Small intestine (tissue), 7 donors: ENCODE data around the gene TMEM221. TPM values are rescaled to one million over a fixed set of nuclear protein-coding genes. Genes with fewer than 3 reads are reported as not detected.

Experiments used
- DNase-seq, 2 donors: peaks; one replicate each; pipeline versions ENCODE4 v3.0.0 to v3.0.0-alpha.2; 2013
- FAIRE-seq: peaks from 2 replicates; lab custom pipeline; 2012; peaks lifted over from hg19 to GRCh38; lab: Jason Lieb, UNC
- H3K27ac ChIP-seq, 3 donors: one replicate each; pipeline ENCODE4 v1.5.1; 2013; ENCODE audit warnings: low read length in 2 of 3, mild to moderate bottlenecking in 2 of 3, control low read depth in 1 of 3, inconsistent platforms in 1 of 3, low read depth in 1 of 3, moderate library complexity in 1 of 3
- H3K27me3 ChIP-seq, 3 donors: one replicate each; pipeline ENCODE4 v1.6.1; 2013; ENCODE audit warnings: low read length in 3 of 3, inconsistent platforms in 1 of 3; ENCODE audit not compliant: control insufficient read depth in 3 of 3, insufficient read depth in 3 of 3
- H3K36me3 ChIP-seq, 3 donors: one replicate each; pipeline ENCODE4 v1.6.1; 2013; ENCODE audit warnings: low read length in 3 of 3, inconsistent platforms in 1 of 3, low read depth in 1 of 3, mild to moderate bottlenecking in 1 of 3, moderate library complexity in 1 of 3; ENCODE audit not compliant: control insufficient read depth in 3 of 3, insufficient read depth in 2 of 3
- H3K4me1 ChIP-seq, 3 donors: one replicate each; pipeline ENCODE4 v1.6.1; 2013; ENCODE audit warnings: low read length in 2 of 3, inconsistent platforms in 1 of 3, low read depth in 1 of 3, mild to moderate bottlenecking in 1 of 3, moderate library complexity in 1 of 3; ENCODE audit not compliant: control insufficient read depth in 3 of 3, insufficient read depth in 2 of 3
- H3K4me3 ChIP-seq, 3 donors: one replicate each; pipeline ENCODE4 v1.5.1; 2013; ENCODE audit warnings: low read length in 3 of 3, control low read depth in 1 of 3, inconsistent platforms in 1 of 3, low read depth in 1 of 3, mild to moderate bottlenecking in 1 of 3, moderate library complexity in 1 of 3
- H3K9me3 ChIP-seq, 2 donors: one replicate each; pipeline ENCODE4 v1.6.1; 2013; ENCODE audit warnings: low read depth in 1 of 2, low read length in 1 of 2; ENCODE audit not compliant: control insufficient read depth in 2 of 2, insufficient read depth in 1 of 2
- WGBS, 3 donors: extraction: QIAGEN DNeasy Blood & Tissue Kit; methylation state at CpG; one replicate each; pipeline ENCODE4 v1.1.7; 2013; 5-methylcytosine and 5-hydroxymethylcytosine counted together
- polyA plus RNA-seq, 4 donors: library from polyadenylated mRNA; stranded (reverse) in 3 of 4; unstranded in 1 of 4; fragments of 200-250 nt in 3 of 4; fragments of 120-200 nt in 1 of 4; gene quantifications; one replicate each; pipeline versions ENCODE4 v1.2.1 to v1.2.3, GENCODE V29; 2013
- donor health status: healthy with polysubstance abuse.
- donor health status: control.
- donor health status: control.
- donor health status: Bipolar disorder and iron deficiency.
- donor health status: healthy.

TMEM221 gene
- polyA plus RNA-seq, 4 donors, result 0.07 to 0.43 TPM; not detected in 2

DNA sequence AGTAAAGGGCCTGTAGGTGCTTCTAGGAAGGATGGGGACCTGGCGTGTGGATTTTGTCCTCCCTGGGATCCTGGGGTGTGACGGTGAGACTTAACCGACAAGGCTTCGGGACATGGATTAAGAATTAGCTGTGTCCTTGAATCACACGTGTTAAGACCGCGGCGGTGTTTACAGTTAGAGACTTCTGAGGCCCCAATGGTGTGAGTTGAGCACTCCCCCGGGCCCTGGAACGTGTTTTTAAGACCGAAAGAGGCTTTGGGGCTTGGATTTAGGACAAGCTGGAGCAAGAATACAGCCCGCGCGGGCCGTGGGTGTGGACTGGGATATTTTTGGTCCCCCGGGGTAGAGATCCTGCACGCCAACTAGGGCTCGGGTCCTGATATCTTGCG is 20.6 kb upstream of the TMEM221 start:
- Histone ChIP-seq H3K9me3 (no peaks in the 10 kb centered on the region), H3K4me1 (peaks cover 0 to 15% (median 0%) of the 10 kb centered on the region in 3 donors)
- FAIRE-seq, result no peak

DNA sequence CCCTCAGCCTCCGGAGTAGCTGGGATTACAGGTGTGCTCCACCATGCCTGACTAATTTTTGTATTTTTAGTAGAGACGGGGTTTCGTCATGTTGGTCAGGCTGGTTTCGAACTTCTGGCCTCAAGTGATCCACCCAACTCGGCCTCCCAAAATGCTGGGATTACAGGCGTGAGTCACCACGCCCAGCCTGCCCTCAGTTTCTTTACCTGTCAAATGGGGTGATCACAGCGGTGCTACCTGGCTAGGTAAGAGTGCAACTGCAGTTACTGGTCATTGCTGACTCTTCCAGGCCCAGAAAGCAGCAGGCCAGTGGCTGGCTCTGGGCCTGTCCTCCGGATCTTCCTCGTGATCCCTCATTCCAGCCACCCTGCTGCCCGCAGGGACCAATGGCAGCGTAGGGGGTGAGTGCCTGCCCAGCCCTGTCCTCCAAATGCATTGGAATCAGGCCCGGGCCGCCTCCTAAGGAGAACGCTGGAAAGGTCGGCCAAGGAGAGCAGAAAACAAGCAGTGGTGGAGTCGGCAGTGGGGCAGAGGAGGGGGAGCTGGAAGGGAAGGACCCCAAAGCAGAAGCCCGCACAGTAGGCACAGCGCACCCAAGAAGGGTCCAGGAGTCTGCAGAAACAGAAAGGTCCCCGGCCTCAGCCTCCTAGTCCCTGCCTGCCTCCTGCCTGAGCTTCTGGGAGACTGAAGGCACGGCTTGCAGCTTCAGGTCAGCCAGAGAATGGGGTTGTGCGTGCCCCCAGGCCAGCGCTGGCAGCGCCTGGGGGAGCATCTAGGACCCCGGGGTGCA is 20.0 kb upstream of the TMEM221 start:
- no peak for DNase-seq
- 58 to 73% (median 61%) methylated on average over 24 to 25 of the region's 25 CpGs for WGBS, 3 donors

More for the DNA sequence above, 20.6 kb upstream of the TMEM221 start:
- Histone ChIP-seq H3K27me3 (peaks cover 0 to 23% (median 0%) of the 10 kb centered on the region in 3 donors), H3K36me3 (no peaks in the 10 kb centered on the region), H3K27ac (peak overlapping the region in 1 of 3 donors; percentile 79), H3K4me3 (peak overlapping the region in 2 of 3 donors; percentile 57 to 66)
- peak in 1 of 2 donors; percentile 39 for DNase-seq
- 1 to 12% (median 2%) methylated on average over 19 of the region's 19 CpGs for WGBS, 3 donors

DNA sequence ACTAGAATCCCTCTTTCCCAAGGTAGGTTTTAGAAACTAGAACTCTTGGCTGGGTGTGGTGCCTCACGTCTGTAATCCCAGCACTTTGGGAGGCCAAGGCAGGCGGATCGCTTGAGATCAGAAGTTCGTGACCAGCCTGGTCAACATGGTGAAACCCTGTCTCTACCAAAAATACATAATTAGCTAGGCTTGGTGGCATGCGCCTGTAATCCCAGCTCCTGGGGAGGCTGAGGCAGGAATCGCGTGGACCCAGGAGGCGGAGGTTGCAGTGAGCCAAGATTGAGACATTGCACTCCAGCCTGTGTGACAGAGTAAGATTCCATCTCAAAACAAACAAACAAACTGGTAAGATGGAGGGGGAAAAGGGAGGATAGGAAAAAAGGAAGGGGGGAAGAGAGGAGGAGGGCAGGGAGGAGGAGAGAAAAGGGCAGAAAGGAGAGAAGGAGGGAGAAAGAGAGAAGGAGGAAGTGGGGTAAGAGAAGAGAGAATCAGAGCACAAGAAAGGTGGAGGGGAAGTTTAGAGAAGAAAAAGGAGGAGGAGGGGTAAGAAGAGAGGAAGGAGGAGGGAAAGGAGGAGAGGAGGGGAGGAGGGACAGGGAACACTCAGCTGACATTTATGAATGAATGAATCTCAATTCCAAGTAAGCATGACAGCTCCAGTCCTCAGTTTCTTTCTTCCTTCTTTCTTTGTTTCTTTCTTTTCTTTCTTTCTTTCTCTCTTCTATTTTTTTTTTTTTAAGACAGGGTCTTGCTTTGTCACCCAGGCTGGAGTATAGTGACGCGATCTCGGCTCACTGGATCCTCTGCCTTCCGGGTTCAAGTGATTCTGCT is 19.2 kb upstream of the TMEM221 start:
- Histone ChIP-seq H3K4me1 (peaks cover 0 to 15% (median 0%) of the 10 kb centered on the region in 3 donors), H3K4me3 (no peak overlapping the region), H3K27ac (no peak overlapping the region), H3K36me3 (no peaks in the 10 kb centered on the region), H3K9me3 (no peaks in the 10 kb centered on the region), H3K27me3 (peaks cover 0 to 23% (median 0%) of the 10 kb centered on the region in 3 donors)
- WGBS, 3 donors, result 63 to 75% (median 63%) methylated on average over 12 of the region's 12 CpGs
- DNase-seq (no peak), FAIRE-seq (no peak)

More for the DNA sequence above, 20.0 kb upstream of the TMEM221 start:
- H3K27ac ChIP-seq, result peak overlapping the region in 1 of 3 donors; percentile 79
- peaks cover 0 to 15% (median 0%) of the 10 kb centered on the region in 3 donors for H3K4me1 ChIP-seq
- H3K4me3 ChIP-seq, result peak overlapping the region in 1 of 3 donors; percentile 66
- FAIRE-seq, result no peak
- H3K9me3 ChIP-seq, result no peaks in the 10 kb centered on the region
- H3K27me3 ChIP-seq, result peaks cover 0 to 23% (median 0%) of the 10 kb centered on the region in 3 donors
- no peaks in the 10 kb centered on the region for H3K36me3 ChIP-seq

DNA sequence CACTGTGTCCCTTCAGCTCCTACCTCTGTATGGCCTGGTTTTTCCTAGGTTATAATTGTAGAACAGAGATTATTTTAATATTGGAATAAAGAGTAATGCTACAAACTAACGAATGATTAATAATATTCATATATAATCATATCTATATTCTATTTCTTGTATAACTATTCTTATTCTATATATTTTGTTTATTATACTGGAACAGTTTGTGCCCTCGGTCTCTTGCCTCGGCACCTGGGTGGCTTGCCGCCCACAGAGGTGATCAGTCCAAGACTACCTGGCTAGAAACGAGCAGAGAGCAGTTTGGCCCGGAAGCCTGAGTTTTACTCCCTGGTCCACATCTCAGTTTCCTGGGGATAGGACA is 18.0 kb upstream of the TMEM221 start:
- FAIRE-seq, result no peak
- Histone ChIP-seq H3K9me3 (no peaks in the 10 kb centered on the region), H3K27ac (no peak overlapping the region), H3K4me1 (peaks cover 0 to 15% (median 0%) of the 10 kb centered on the region in 3 donors), H3K4me3 (no peak overlapping the region), H3K27me3 (peaks cover 0 to 18% (median 0%) of the 10 kb centered on the region in 3 donors), H3K36me3 (no peaks in the 10 kb centered on the region)
- DNase-seq, result no peak
- 42 to 53% (median 42%) methylated on average over 6 of the region's 6 CpGs for WGBS, 3 donors

DNA sequence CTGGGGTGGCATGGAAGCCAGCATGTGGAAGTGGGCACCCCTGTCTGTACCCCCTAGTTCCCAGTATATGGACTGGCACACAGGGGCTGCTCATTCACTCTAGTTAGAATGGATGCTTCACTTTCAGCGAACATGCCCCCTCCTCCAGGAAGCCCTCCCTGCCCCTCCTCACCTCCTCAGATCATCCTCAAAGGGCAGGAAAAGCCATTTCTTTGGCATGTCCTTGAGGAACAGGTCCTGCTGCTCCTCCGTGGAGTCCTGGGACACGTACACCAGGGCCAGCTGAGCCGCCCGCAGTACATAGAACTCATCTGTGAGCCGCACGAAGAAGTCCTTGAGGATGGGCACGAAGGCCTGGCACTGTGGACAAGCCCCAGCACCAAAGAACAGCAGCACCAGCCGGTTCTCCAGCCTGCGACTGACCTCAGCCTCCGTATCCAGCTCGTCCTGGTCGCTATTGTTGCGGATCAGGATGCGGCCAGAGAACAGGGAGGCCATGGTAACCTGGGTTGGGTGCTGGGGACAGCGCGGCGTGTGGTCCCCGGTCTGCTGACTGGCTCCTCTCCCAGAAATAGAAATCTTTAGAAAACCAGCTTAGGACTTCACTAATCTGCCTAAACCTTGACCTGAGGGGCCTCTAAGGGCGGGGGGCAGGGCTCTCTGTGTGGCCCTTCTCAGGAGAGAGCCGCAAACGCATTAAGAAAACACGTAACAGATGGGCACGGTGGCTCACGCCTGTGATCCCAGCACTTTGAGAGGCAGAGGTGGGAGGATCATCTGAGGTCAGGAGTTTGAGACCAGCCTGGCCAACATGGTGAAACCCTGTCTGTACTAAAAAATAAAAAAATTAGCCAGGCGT is 12.1 kb upstream of the TMEM221 start, which contains the start of gene NXNL1:
TSS of gene NXNL1 (minus strand) at position 555 of the 859 bp plus-strand sequence. CDS start at position 498, 57 bp downstream.
- H3K4me1 ChIP-seq, result no peaks in the 10 kb centered on the region
- no peak within 1 kb of the TSS for H3K4me3 ChIP-seq
- H3K36me3 ChIP-seq, result no peaks in the 10 kb centered on the region
- H3K9me3 ChIP-seq, result no peaks in the 10 kb centered on the region
- DNase-seq (no peak), FAIRE-seq (no peak)
- peaks cover 0 to 24% (median 0%) of the 10 kb centered on the region in 3 donors for H3K27me3 ChIP-seq
- no peak within 1 kb of the TSS for H3K27ac ChIP-seq
- 74 to 87% (median 79%) methylated on average over 26 of the region's 26 CpGs for WGBS, 3 donors

DNA sequence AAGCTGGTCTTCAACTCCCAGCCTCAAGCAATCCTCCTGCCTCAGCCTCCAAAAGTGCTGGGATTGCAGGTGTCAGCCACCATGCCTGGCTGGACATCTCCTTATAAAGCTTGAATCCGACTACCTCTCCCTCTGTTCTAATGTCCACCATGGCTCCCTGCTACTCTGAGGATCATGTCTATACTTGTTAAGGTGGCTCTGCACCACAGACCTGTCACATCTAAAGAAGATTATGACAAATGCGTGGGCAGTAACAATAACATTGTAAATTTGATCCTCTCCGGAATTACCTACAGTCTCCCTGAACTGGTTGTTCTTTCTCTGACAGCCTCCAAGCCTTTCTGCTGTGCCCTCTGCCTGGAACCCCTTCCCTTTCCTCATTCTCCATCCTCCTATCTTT is 10.5 kb upstream of the TMEM221 start:
- no peak for FAIRE-seq
- 63 to 82% (median 64%) methylated on average over 3 of the region's 3 CpGs for WGBS, 3 donors
- Histone ChIP-seq H3K9me3 (no peaks in the 10 kb centered on the region), H3K4me3 (no peak overlapping the region), H3K36me3 (no peaks in the 10 kb centered on the region), H3K27ac (no peak overlapping the region), H3K27me3 (peaks cover 0 to 37% (median 9%) of the 10 kb centered on the region in 3 donors), H3K4me1 (no peaks in the 10 kb centered on the region)
- DNase-seq, result no peak

DNA sequence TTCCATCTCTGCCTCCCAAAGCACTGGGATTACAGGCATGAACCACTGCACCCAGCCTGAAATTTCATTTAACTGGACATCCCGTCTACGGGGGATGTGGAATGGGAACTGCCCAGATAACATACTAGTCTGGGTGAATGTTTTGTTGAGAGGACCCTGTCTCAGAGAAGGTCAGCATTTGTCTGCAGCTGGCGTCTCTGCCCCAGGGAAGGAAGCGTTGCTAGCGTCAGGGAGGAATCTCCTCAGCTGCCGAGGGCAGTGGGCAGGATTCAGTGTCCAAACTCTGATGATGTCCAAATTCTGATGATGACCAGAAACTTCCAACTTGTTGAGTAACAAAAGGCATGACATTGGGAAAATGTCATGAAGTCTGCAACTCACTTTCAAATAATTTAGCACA is 9.1 kb upstream of the TMEM221 start:
- FAIRE-seq (no peak), DNase-seq (no peak)
- Histone ChIP-seq H3K4me3 (no peak overlapping the region), H3K9me3 (peaks cover 0 to 4% of the 10 kb centered on the region in 2 donors), H3K27me3 (peaks cover 0 to 44% (median 9%) of the 10 kb centered on the region in 3 donors), H3K4me1 (no peaks in the 10 kb centered on the region), H3K27ac (no peak overlapping the region), H3K36me3 (no peaks in the 10 kb centered on the region)
- WGBS, 3 donors, result 43 to 59% (median 54%) methylated on average over 6 of the region's 6 CpGs
